ENCODE data around the gene SACM1L.
"Not testable (repeated sequence)": the region's sequence is repeated elsewhere in the genome, so short reads cannot be mapped to it uniquely, and the experiment has no call there.

The SACM1L gene

GRCh38 chr3:45690336-45691035, 1.3 kb downstream of the SACM1L start:
- no peaks in the 10 kb centered on the region for H3K9me3 Mint-ChIP-seq
- peaks cover 8% of the 10 kb centered on the region for H3K36me3 Mint-ChIP-seq
- H3K4me1 Mint-ChIP-seq: peaks cover 47% of the 10 kb centered on the region
- no peak for DNase-seq (ENCODE audit: low spot score in 2 of 2)
- H3K27me3 Mint-ChIP-seq: no peaks in the 10 kb centered on the region
- ATAC-seq (ENCODE audit: low read depth): no peak
- H3K27ac Mint-ChIP-seq: peak overlapping the region; percentile 49
- H3K4me3 Mint-ChIP-seq: peak overlapping the region; percentile 80

GRCh38 chr3:45691842-45692241, 2.6 kb downstream of the SACM1L start:
- Mint-ChIP-seq H3K36me3 (peaks cover 12% of the 10 kb centered on the region), H3K27ac (peak overlapping the region; percentile 2)
- DNase-seq (ENCODE audit: low spot score in 2 of 2): no peak

GRCh38 chr3:45692866-45693265, 3.7 kb downstream of the SACM1L start:
- H3K4me1 Mint-ChIP-seq: peaks cover 56% of the 10 kb centered on the region
- H3K36me3 Mint-ChIP-seq: peaks cover 12% of the 10 kb centered on the region
- H3K9me3 Mint-ChIP-seq: no peaks in the 10 kb centered on the region
- DNase-seq (ENCODE audit: low spot score in 2 of 2) (no peak), ATAC-seq (ENCODE audit: low read depth) (no peak)
- peak overlapping the region; percentile 87 for H3K27ac Mint-ChIP-seq
- H3K4me3 Mint-ChIP-seq: no peak overlapping the region
- H3K27me3 Mint-ChIP-seq: no peaks in the 10 kb centered on the region

More at GRCh38 chr3:45691842-45692241, 2.6 kb downstream of the SACM1L start:
- Mint-ChIP-seq H3K27me3 (no peaks in the 10 kb centered on the region), H3K9me3 (no peaks in the 10 kb centered on the region), H3K4me3 (peak overlapping the region; percentile 1), H3K4me1 (peaks cover 56% of the 10 kb centered on the region)
- ATAC-seq (ENCODE audit: low read depth): no peak

- H3K27me3 Mint-ChIP-seq: no peaks in the 10 kb centered on the region
- H3K36me3 Mint-ChIP-seq: peaks cover 12% of the 10 kb centered on the region
- DNase-seq (ENCODE audit: low spot score in 2 of 2): no peak
- H3K4me1 Mint-ChIP-seq: peaks cover 49% of the 10 kb centered on the region
- peak overlapping the region; percentile 87 for H3K27ac Mint-ChIP-seq
- peak overlapping the region; percentile 43 for H3K4me3 Mint-ChIP-seq
- no peaks in the 10 kb centered on the region for H3K9me3 Mint-ChIP-seq
- ATAC-seq (ENCODE audit: low read depth): peak; percentile 48
Measured at GRCh38 chr3:45693941-45694521, 4.8 kb downstream of the SACM1L start.

- not testable (repeated sequence) for H3K4me3 Mint-ChIP-seq; H3K9me3 Mint-ChIP-seq; H3K27me3 Mint-ChIP-seq; ATAC-seq (ENCODE audit: low read depth); DNase-seq (ENCODE audit: low spot score in 2 of 2)
- peak overlapping the region; percentile 87 for H3K27ac Mint-ChIP-seq
- H3K36me3 Mint-ChIP-seq: peaks cover 12% of the 10 kb centered on the region
- peaks cover 48% of the 10 kb centered on the region for H3K4me1 Mint-ChIP-seq
Measured at GRCh38 chr3:45695166-45695565, 6.0 kb downstream of the SACM1L start.

GRCh38 chr3:45700570-45701073, 11.4 kb downstream of the SACM1L start:
- no peaks in the 10 kb centered on the region for H3K9me3 Mint-ChIP-seq
- H3K36me3 Mint-ChIP-seq: peaks cover 12% of the 10 kb centered on the region
- no peak for DNase-seq (ENCODE audit: low spot score in 2 of 2)
- no peak overlapping the region for H3K4me3 Mint-ChIP-seq
- no peaks in the 10 kb centered on the region for H3K27me3 Mint-ChIP-seq
- H3K27ac Mint-ChIP-seq: no peak overlapping the region
- peaks cover 14% of the 10 kb centered on the region for H3K4me1 Mint-ChIP-seq
- ATAC-seq (ENCODE audit: low read depth): no peak

GRCh38 chr3:45701172-45701867, 12.1 kb downstream of the SACM1L start:
- ATAC-seq (ENCODE audit: low read depth): no peak
- Mint-ChIP-seq H3K27ac (no peak overlapping the region), H3K4me1 (peaks cover 9% of the 10 kb centered on the region)

GRCh38 chr3:45704301-45704943, 15.2 kb downstream of the SACM1L start:
- Mint-ChIP-seq H3K4me3 (no peak overlapping the region), H3K9me3 (no peaks in the 10 kb centered on the region), H3K36me3 (peaks cover 20% of the 10 kb centered on the region), H3K4me1 (peaks cover 5% of the 10 kb centered on the region), H3K27me3 (no peaks in the 10 kb centered on the region), H3K27ac (no peak overlapping the region)
- no peak for ATAC-seq (ENCODE audit: low read depth)
- DNase-seq (ENCODE audit: low spot score in 2 of 2): no peak

More at GRCh38 chr3:45701172-45701867, 12.1 kb downstream of the SACM1L start:
- H3K27me3 Mint-ChIP-seq: no peaks in the 10 kb centered on the region
- H3K36me3 Mint-ChIP-seq: peaks cover 16% of the 10 kb centered on the region
- no peaks in the 10 kb centered on the region for H3K9me3 Mint-ChIP-seq
- no peak for DNase-seq (ENCODE audit: low spot score in 2 of 2)
- H3K4me3 Mint-ChIP-seq: no peak overlapping the region

GRCh38 chr3:45705839-45706808, 16.9 kb downstream of the SACM1L start:
- Mint-ChIP-seq H3K27ac (no peak overlapping the region), H3K4me1 (peaks cover 5% of the 10 kb centered on the region)
- DNase-seq (ENCODE audit: low spot score in 2 of 2): no peak

GRCh38 chr3:45711931-45712330, 22.7 kb downstream of the SACM1L start:
- Mint-ChIP-seq H3K4me1 (no peaks in the 10 kb centered on the region), H3K9me3 (no peaks in the 10 kb centered on the region), H3K36me3 (peaks cover 32% of the 10 kb centered on the region), H3K27ac (no peak overlapping the region), H3K4me3 (no peak overlapping the region), H3K27me3 (no peaks in the 10 kb centered on the region)
- DNase-seq (ENCODE audit: low spot score in 2 of 2) (no peak), ATAC-seq (ENCODE audit: low read depth) (no peak)

More at GRCh38 chr3:45705839-45706808, 16.9 kb downstream of the SACM1L start:
- H3K27me3 Mint-ChIP-seq: no peaks in the 10 kb centered on the region
- H3K9me3 Mint-ChIP-seq: no peaks in the 10 kb centered on the region
- H3K4me3 Mint-ChIP-seq: no peak overlapping the region
- ATAC-seq (ENCODE audit: low read depth): no peak
- H3K36me3 Mint-ChIP-seq: peaks cover 28% of the 10 kb centered on the region

GRCh38 chr3:45712434-45713110, 23.4 kb downstream of the SACM1L start:
- DNase-seq (ENCODE audit: low spot score in 2 of 2) (no peak), ATAC-seq (ENCODE audit: low read depth) (no peak)
- Mint-ChIP-seq H3K27ac (no peak overlapping the region), H3K4me3 (no peak overlapping the region), H3K9me3 (no peaks in the 10 kb centered on the region), H3K4me1 (no peaks in the 10 kb centered on the region), H3K36me3 (peaks cover 30% of the 10 kb centered on the region), H3K27me3 (no peaks in the 10 kb centered on the region)

GRCh38 chr3:45715945-45716344, 26.7 kb downstream of the SACM1L start:
- Mint-ChIP-seq H3K36me3 (peaks cover 27% of the 10 kb centered on the region), H3K4me3 (no peak overlapping the region), H3K4me1 (no peaks in the 10 kb centered on the region), H3K9me3 (no peaks in the 10 kb centered on the region), H3K27ac (no peak overlapping the region), H3K27me3 (no peaks in the 10 kb centered on the region)
- no peak for ATAC-seq (ENCODE audit: low read depth)
- no peak for DNase-seq (ENCODE audit: low spot score in 2 of 2)
